GM12878 (cell line): ENCODE measurements around the gene SGTA.

Experiments used
- CTCF ChIP-seq, 3 experiments: IDR thresholded peaks in 2 of 3; conservative IDR thresholded peaks in 1 of 3; 2 replicates each; pipeline ENCODE4 v1.5.1; 2011; ENCODE audit warnings: low read depth in 3 of 3, low read length in 3 of 3, mild to moderate bottlenecking in 3 of 3, control low read depth in 2 of 3, moderate library complexity in 2 of 3, inconsistent platforms in 1 of 3, mixed read lengths in 1 of 3; ENCODE audit not compliant: control insufficient read depth in 2 of 3, insufficient read depth in 1 of 3; ENCODE audit errors: extremely low read depth in 1 of 3
- NR2C1 ChIP-seq: fragments of 450-650 bp; IDR thresholded peaks from 2 replicates; pipeline ENCODE4 v1.6.1; 2017; ENCODE audit warnings: antibody characterized with exemption, mild to moderate bottlenecking, moderate library complexity
- PAX5 ChIP-seq: IDR thresholded peaks from 2 replicates; pipeline ENCODE4 v1.6.1; 2011; ENCODE audit warnings: low read depth, low read length, borderline replicate concordance
- POLR2A ChIP-seq: IDR thresholded peaks from 2 replicates; pipeline ENCODE4 v1.6.1; 2011; ENCODE audit warnings: low read depth, mild to moderate bottlenecking, low read length
- TAF1 ChIP-seq: IDR thresholded peaks from 2 replicates; pipeline ENCODE4 v1.6.1; 2011; ENCODE audit warnings: mild to moderate bottlenecking, low read depth, low read length, borderline replicate concordance

GRCh38 chr19:2736550-2737190, 46.4 kb downstream of the SGTA start:
- TF ChIP-seq TAF1 = no peak
- no peak for TF ChIP-seq NR2C1
- TF ChIP-seq CTCF (IDR thresholded peaks at IDR 0.05 in 2 of 3, conservative IDR thresholded peaks at IDR 0.05 in 1 of 3; ENCODE audit: control insufficient read depth in 2 of 3, extremely low read depth in 1 of 3, insufficient read depth in 1 of 3, low read depth in 3 of 3, low read length in 3 of 3) = no peak
- no peak for TF ChIP-seq POLR2A
- no peak for TF ChIP-seq PAX5
